GM12892 (cell line): ENCODE measurements around the gene PLAAT3.

Experiments
- DNase-seq: peaks from one replicate; pipeline ENCODE4 v3.0.0; 2011; ENCODE audit not compliant: insufficient read length
- FAIRE-seq: peaks from 2 replicates; lab custom pipeline; 2011; peaks lifted over from hg19 to GRCh38; lab: Jason Lieb, UNC
- POLR2A ChIP-seq: IDR thresholded peaks from 2 replicates; pipeline ENCODE4 v1.6.1; 2011; ENCODE audit warnings: low read depth, low read length, control low read depth
- POLR2AphosphoS5 ChIP-seq: IDR thresholded peaks from 2 replicates; pipeline ENCODE4 v1.6.1; 2011; ENCODE audit warnings: low read depth, low read length, control low read depth
- TAF1 ChIP-seq: IDR thresholded peaks from 2 replicates; pipeline ENCODE4 v1.6.1; 2011; ENCODE audit warnings: low read depth, mild to moderate bottlenecking, control low read depth, low read length, borderline replicate concordance

Gene PLAAT3

GRCh38 chr11:63573881-63574855 is 40.1 kb downstream of the PLAAT3 start:
- no peak for DNase-seq
- FAIRE-seq, result peak; percentile 97
- TF ChIP-seq POLR2AphosphoS5 (no peak), POLR2A (no peak), TAF1 (no peak)

DNA sequence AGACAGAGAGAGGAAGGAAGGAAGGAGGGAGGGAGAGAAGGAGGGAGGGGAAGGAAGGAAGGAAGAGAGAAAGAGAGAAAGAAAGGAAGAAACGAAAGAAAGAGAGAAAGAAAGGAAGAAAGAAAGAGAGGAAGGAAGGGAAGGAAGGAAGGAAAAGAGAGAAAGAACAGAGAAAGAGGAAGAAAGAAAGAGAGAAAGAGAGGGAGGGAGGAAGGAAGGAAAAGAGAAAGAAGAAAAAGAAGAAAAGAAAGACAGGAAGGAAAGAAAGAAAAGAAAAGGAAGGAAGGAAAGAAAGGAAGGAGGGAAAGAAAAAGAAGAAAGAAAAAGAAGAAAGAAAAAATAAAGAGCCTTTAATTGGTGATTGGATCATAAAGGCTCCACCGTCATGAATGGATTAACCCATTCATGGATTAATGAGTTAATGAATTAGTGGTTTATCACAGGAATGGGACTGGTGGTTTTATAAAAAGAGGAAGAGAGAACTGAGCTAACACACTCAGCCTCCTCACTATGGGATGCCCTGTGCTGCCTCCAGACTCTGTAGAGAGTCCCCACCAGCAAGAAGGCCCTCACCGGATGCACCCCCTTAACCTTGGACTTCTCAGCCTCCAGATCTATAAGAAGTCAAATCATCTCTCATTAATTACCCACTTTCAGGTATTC is 42.1 kb downstream of the PLAAT3 start:
- DNase-seq, result no peak
- TF ChIP-seq TAF1 (no peak), POLR2AphosphoS5 (no peak), POLR2A (no peak)
- FAIRE-seq, result peak; percentile 87

- FAIRE-seq, result no peak
- TF ChIP-seq POLR2A, result no peak
- no peak for TF ChIP-seq TAF1
- no peak for TF ChIP-seq POLR2AphosphoS5
- no peak for DNase-seq
These were observed 44.7 kb downstream of the PLAAT3 start for GRCh38 chr11:63569570-63569969.

DNA sequence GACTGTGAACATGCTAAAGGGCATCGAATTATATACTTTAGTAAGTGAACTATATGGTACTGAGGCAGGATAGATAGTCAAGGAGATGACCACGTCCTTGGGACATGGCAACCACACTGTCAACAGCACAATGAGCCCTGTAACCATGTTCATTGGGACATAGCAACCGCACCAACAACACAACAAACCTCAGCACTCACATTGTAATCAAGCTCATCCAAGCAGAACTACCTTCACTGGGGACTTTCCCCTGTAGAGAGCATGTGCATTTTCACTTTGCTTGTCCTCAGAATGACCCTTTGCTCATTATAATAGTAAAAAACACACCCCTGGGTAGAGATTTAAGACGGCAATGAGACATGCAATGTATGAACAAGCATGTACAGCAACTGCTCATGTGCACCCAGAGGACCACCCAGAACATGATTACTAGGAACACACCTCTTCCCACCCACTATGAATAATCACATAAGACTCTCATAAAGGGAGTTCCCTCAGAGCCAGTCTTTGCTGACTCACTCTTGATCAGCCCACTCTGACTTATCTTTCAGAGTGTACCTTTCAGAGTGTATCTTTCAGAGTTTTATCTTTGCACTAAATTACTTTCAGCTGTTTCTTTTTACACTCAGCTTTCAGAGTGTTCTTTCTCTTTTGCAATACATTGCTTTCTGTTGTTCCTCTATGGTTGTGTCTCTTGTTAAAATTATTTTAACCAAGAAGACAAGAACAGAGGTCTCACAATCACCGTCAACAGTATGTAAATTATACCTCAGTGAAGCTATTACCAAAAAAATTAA is 47.0 kb downstream of the PLAAT3 start:
- FAIRE-seq, result peak; percentile 100
- no peak for DNase-seq

GRCh38 chr11:63564784-63565350 is 49.4 kb downstream of the PLAAT3 start:
- TF ChIP-seq TAF1 (no peak), POLR2A (no peak), POLR2AphosphoS5 (no peak)
- peak; percentile 89 for FAIRE-seq
- DNase-seq, result no peak

More for the DNA sequence above, 47.0 kb downstream of the PLAAT3 start:
- TF ChIP-seq POLR2AphosphoS5, result no peak
- no peak for TF ChIP-seq TAF1
- no peak for TF ChIP-seq POLR2A

- DNase-seq, result peak; percentile 52
- peak; percentile 91 for FAIRE-seq
- TF ChIP-seq POLR2AphosphoS5 (no peak), POLR2A (no peak), TAF1 (no peak)
These were observed 50.0 kb downstream of the PLAAT3 start for GRCh38 chr11:63564056-63564774.

DNA sequence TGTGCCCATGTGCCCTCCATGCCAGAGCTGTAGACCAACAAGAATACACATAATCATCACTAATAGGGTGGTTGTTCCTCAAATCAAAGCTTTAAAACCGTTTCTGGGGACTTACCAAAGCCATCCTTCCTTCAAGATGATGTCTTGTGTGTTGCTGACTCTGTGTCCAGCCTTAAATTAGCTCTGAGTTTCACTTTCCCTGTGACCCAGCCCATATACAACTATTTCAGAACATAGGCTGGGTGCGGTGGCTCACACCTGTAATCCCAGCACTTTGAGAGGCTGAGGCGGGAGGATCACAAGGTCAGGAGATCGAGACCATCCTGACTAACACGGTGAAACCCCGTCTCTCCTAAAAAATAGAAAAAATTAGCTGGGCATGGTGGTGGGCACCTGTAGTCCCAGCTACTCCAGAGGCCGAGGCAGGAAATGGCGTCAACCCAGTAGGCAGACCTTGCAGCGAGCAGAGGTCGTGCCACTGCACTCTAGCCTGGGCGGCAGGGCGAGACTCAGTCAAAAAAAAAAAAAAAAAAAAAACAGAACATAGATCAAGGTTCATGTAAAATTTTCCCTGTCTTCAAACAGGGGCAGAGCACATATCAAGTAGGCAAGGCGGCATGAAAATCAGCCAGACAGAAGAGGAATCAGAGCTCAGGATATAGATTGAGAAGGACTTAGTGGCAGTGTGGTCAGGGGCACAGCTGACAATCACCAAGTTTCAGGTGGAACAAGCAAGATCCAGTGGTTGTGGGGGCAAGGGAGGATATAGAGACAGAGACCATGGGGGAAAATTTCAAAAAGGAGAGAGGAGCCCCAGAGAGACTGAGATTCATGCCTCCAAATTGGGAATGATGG is 50.8 kb downstream of the PLAAT3 start, which contains the start of gene PLAAT2:
PLAAT2 (minus strand) TSS at position 179 of the 855 bp plus-strand sequence; CDS start at position 124, 55 bp downstream.
- DNase-seq, result no peak
- TF ChIP-seq POLR2A (no peak), POLR2AphosphoS5 (no peak), TAF1 (no peak)
- no peak for FAIRE-seq

GRCh38 chr11:63560506-63561180 is 53.6 kb downstream of the PLAAT3 start:
- DNase-seq (no peak), FAIRE-seq (no peak)
- TF ChIP-seq POLR2A (no peak), TAF1 (no peak), POLR2AphosphoS5 (no peak)
